ENCODE measurements around the gene CLTC. TPM values are rescaled to one million over a fixed set of nuclear protein-coding genes. Genes with fewer than 3 reads are reported as not detected.

The CLTC gene
- total and polyA plus RNA-seq, 10 of the 15 experiments (the other 5 are each of a cell fraction or from before 2014, with no cell fraction given) = 77.5 to 188 (median 129) TPM

- Histone ChIP-seq H3K4me3 (no peak overlapping the region), H3K9me3 (replicated peaks; ENCODE audit: control insufficient read depth, insufficient read depth, low read length) (no peaks in the 10 kb centered on the region), H3K4me1 (ENCODE audit: control insufficient read depth, insufficient read depth, low read length) (0 out of 2 replicates have a peak, but pooled peaks cover 3% of the 10 kb centered on the region), H3K27ac (ENCODE audit: control insufficient read depth, insufficient read depth) (no peak overlapping the region), H3K9ac (ENCODE audit: control insufficient read depth, insufficient read depth, low read length) (no peak overlapping the region), H3K27me3 (replicated peaks in 1 of 2; ENCODE audit: control insufficient read depth in 2 of 2, insufficient read depth in 2 of 2, low read length in 1 of 2) (no peaks in the 10 kb centered on the region), H3K79me2 (ENCODE audit: control insufficient read depth, insufficient read depth, low read length) (peaks cover 69% of the 10 kb centered on the region), H3K4me2 (ENCODE audit: control insufficient read depth, insufficient read depth) (no peak overlapping the region), H2AFZ (ENCODE audit: control insufficient read depth, low read depth, low read length) (no peak overlapping the region), H4K20me1 (ENCODE audit: control insufficient read depth, insufficient read depth) (no peaks in the 10 kb centered on the region), H3K36me3 (ENCODE audit: control insufficient read depth in 2 of 2, insufficient read depth in 2 of 2, low read length in 1 of 2) (no peaks in the 10 kb centered on the region; a peak in 1 of 4 replicates)
- POLR2A ChIA-PET = no interaction called here
- SMC1A ChIA-PET (ENCODE audit: uncharacterized antibody, unreplicated experiment) = interaction anchor here (0.6 to 1.3 kb wide), 3 partner anchors 10 to 364 kb away, joined by 3 to 4 read pairs (median 4); no protein-coding TSS in a partner anchor
- TF ChIP-seq E4F1 (IDR thresholded peaks at IDR 0.05; ENCODE audit: borderline replicate concordance, partially characterized antibody) (no peak), SREBF1 (IDR thresholded peaks at IDR 0.05; ENCODE audit: low read length) (no peak), TAF1 (IDR thresholded peaks at IDR 0.05; ENCODE audit: borderline replicate concordance, low read depth, low read length) (no peak), USF1 (IDR thresholded peaks at IDR 0.05; ENCODE audit: borderline replicate concordance, extremely low read length, insufficient read depth, low read depth, low read length) (no peak), IRF4 (IDR thresholded peaks at IDR 0.05; ENCODE audit: low read depth, low read length) (no peak), MTA3 (IDR thresholded peaks at IDR 0.05; ENCODE audit: borderline replicate concordance, low read length) (no peak), NR2C1 (IDR thresholded peaks at IDR 0.05) (no peak), CREM (IDR thresholded peaks at IDR 0.05; ENCODE audit: low read depth) (no peak), MYB (IDR thresholded peaks at IDR 0.05; ENCODE audit: borderline replicate concordance, low read depth, low read length) (no peak), GABPA (IDR thresholded peaks at IDR 0.05; ENCODE audit: low read depth) (no peak)
- intact Hi-C loops (cut with micrococcal nuclease; ENCODE audit: unreplicated experiment) (no loop called here), in situ Hi-C loops (cut with MboI) (no loop called here)
- BruUV-seq (replicated peaks) = no TSS peak
- FAIRE-seq = no peak
- ATAC-seq = no peak
- CTCF ChIA-PET = interaction anchor here (0.5 to 0.6 kb wide), 2 partner anchors 126 to 828 kb away, joined by 3 read pairs; no protein-coding TSS in a partner anchor
- no peak for DNase-seq (ENCODE audit: low read depth, low spot score)
- RAD21 ChIA-PET (ENCODE audit: unreplicated experiment) = no interaction called here
Measured at GRCh38 chr17:59711936-59712335, 92.2 kb downstream of the CLTC start.
